Vagina (tissue), 2 donors: ENCODE measurements around the gene ZBED1.
"Not testable (repeated sequence)": the region's sequence is repeated elsewhere in the genome, so short reads cannot be mapped to it uniquely, and the experiment has no call there.

Experiments
- CTCF ChIP-seq, 3 experiments: fragments of 450-650 bp in 2 of 3; fragments of 200-600 bp in 1 of 3; sonication (generic) in 1 of 3; IDR thresholded peaks; one replicate each; pipeline ENCODE4 v1.5.1; 2017 to 2019; ENCODE audit warnings: antibody characterized with exemption in 3 of 3, mild to moderate bottlenecking in 2 of 3, moderate library complexity in 2 of 3
- POLR2A ChIP-seq, 2 donors: fragments of 450-650 bp; IDR thresholded peaks; one replicate each; pipeline ENCODE4 v1.6.1; 2017; ENCODE audit warnings: antibody characterized with exemption in 2 of 2, mild to moderate bottlenecking in 2 of 2, moderate library complexity in 2 of 2
- POLR2AphosphoS5 ChIP-seq, 2 donors: sonication (generic); formaldehyde crosslinking; IDR thresholded peaks; one replicate each; pipeline ENCODE4 v1.9.0; 2017; ENCODE audit warnings: antibody characterized with exemption in 2 of 2, mild to moderate bottlenecking in 2 of 2, low read depth in 1 of 2; ENCODE audit not compliant: insufficient read depth in 1 of 2

- TF ChIP-seq CTCF (IDR thresholded peaks at IDR 0.05); POLR2A (IDR thresholded peaks at IDR 0.05); POLR2AphosphoS5 (IDR thresholded peaks at IDR 0.05; ENCODE audit: insufficient read depth in 1 of 2, low read depth in 1 of 2): not testable (repeated sequence)
Observed at GRCh38 chrX:2481597-2481996, 19.2 kb downstream of the ZBED1 start.
